Measurements from ENCODE around the gene USP9X. TPM values are rescaled to one million over a fixed set of nuclear protein-coding genes. Genes with fewer than 3 reads are reported as not detected.

The USP9X gene
- total and polyA plus RNA-seq, 2 experiments from 2014 or later = 23.8 to 114 TPM

- H3K4me3 ChIP-seq = no peak overlapping the region
- H4K20me1 ChIP-seq (ENCODE audit: insufficient read depth, poor library complexity, severe bottlenecking) = no peaks in the 10 kb centered on the region
- no peaks in the 10 kb centered on the region for H3K36me3 ChIP-seq (replicated peaks; ENCODE audit: insufficient read depth, low read depth)
- H3K4me2 ChIP-seq = no peak overlapping the region
- no peaks in the 10 kb centered on the region for H3K79me2 ChIP-seq
- no peaks in the 10 kb centered on the region for H3K4me1 ChIP-seq (ENCODE audit: insufficient read depth)
- H3K27ac ChIP-seq = no peak overlapping the region
- no peak for DNase-seq (ENCODE audit: low spot score)
- no peaks in the 10 kb centered on the region for H3K27me3 ChIP-seq
- H3K9me3 ChIP-seq (ENCODE audit: low read depth) = no peaks in the 10 kb centered on the region
- TF ChIP-seq EZH2 (IDR thresholded peaks at IDR 0.05; ENCODE audit: borderline replicate concordance) = no peak
- TF ChIP-seq, protein P1, sequence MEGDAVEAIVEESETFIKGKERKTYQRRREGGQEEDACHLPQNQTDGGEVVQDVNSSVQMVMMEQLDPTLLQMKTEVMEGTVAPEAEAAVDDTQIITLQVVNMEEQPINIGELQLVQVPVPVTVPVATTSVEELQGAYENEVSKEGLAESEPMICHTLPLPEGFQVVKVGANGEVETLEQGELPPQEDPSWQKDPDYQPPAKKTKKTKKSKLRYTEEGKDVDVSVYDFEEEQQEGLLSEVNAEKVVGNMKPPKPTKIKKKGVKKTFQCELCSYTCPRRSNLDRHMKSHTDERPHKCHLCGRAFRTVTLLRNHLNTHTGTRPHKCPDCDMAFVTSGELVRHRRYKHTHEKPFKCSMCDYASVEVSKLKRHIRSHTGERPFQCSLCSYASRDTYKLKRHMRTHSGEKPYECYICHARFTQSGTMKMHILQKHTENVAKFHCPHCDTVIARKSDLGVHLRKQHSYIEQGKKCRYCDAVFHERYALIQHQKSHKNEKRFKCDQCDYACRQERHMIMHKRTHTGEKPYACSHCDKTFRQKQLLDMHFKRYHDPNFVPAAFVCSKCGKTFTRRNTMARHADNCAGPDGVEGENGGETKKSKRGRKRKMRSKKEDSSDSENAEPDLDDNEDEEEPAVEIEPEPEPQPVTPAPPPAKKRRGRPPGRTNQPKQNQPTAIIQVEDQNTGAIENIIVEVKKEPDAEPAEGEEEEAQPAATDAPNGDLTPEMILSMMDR (IDR thresholded peaks at IDR 0.05; ENCODE audit: poor library complexity) = no peak
- no peak for TF ChIP-seq EZH2phosphoT487 (IDR thresholded peaks at IDR 0.05; ENCODE audit: low read depth, severe bottlenecking, unreplicated experiment)
- H2AFZ ChIP-seq = no peak overlapping the region
- H3K9me2 ChIP-seq (replicated peaks; ENCODE audit: insufficient read depth) = no peaks in the 10 kb centered on the region
- 93% methylated on average over 10 of the region's 10 CpGs for WGBS (ENCODE audit: low lambda C conversion rate, missing lambda C conversion rate)
Measured at GRCh38 chrX:41250867-41251266, 165.6 kb downstream of the USP9X start.

DNA sequence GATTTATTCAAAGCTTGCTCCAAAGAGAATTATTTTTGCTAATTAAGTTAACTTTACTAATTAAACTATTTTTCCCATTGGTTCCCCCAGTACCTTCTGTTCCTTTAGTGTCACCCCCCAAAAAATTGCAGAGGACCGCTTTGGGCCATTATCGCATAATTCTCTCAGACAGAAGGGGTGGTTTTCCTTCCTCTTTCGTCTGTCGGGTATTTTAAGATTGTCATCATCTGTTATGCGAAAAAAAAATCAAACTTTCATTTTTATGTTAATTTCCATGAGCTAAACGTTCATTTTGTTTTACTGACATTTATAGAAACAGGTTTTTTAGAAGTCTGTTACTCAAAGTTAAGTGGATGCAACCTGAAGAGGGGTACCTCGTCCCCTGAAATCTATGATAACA, 172.6 kb downstream of the USP9X start:
- Histone ChIP-seq H3K4me2 (no peak overlapping the region), H3K27me3 (no peaks in the 10 kb centered on the region), H3K9me3 (ENCODE audit: low read depth) (no peaks in the 10 kb centered on the region), H3K4me1 (ENCODE audit: insufficient read depth) (no peaks in the 10 kb centered on the region), H4K20me1 (ENCODE audit: insufficient read depth, poor library complexity, severe bottlenecking) (no peaks in the 10 kb centered on the region), H3K9me2 (replicated peaks; ENCODE audit: insufficient read depth) (no peaks in the 10 kb centered on the region), H2AFZ (no peak overlapping the region), H3K27ac (no peak overlapping the region), H3K36me3 (replicated peaks; ENCODE audit: insufficient read depth, low read depth) (no peaks in the 10 kb centered on the region), H3K79me2 (no peaks in the 10 kb centered on the region), H3K4me3 (no peak overlapping the region)
- TF ChIP-seq, protein P1 (IDR thresholded peaks at IDR 0.05; ENCODE audit: poor library complexity) = no peak
- TF ChIP-seq EZH2phosphoT487 (IDR thresholded peaks at IDR 0.05; ENCODE audit: low read depth, severe bottlenecking, unreplicated experiment) = no peak
- TF ChIP-seq EZH2 (IDR thresholded peaks at IDR 0.05; ENCODE audit: borderline replicate concordance) = no peak
- DNase-seq (ENCODE audit: low spot score) = no peak
- 83% methylated on average over 7 of the region's 7 CpGs for WGBS (ENCODE audit: low lambda C conversion rate, missing lambda C conversion rate)

DNA sequence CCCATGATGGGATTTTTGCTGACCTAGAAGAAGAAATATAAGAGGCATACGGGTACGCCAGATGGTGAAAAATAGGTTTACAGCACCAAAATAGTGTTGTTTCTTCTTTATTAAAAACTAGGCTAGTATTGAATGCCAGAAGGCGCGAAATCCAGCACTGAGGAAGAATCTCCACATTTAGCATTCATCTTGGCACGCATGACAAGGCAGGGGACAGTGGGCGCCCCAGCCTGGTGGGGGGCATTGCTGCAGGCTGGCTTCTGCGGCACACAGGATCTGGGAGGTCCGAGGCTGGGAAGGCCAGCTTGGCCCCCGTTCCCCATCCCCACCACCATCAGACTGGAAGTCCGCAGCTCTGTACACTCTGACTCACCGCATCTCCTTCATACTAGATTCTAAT, 173.0 kb downstream of the USP9X start:
- H3K9me2 ChIP-seq (replicated peaks; ENCODE audit: insufficient read depth) = no peaks in the 10 kb centered on the region
- no peaks in the 10 kb centered on the region for H3K27me3 ChIP-seq
- DNase-seq (ENCODE audit: low spot score) = no peak
- H2AFZ ChIP-seq = no peak overlapping the region
- 96% methylated on average over 11 of the region's 11 CpGs for WGBS (ENCODE audit: low lambda C conversion rate, missing lambda C conversion rate)
- no peaks in the 10 kb centered on the region for H3K4me1 ChIP-seq (ENCODE audit: insufficient read depth)
- no peaks in the 10 kb centered on the region for H3K9me3 ChIP-seq (ENCODE audit: low read depth)
- H3K36me3 ChIP-seq (replicated peaks; ENCODE audit: insufficient read depth, low read depth) = no peaks in the 10 kb centered on the region
- H3K4me2 ChIP-seq = no peak overlapping the region
- H3K4me3 ChIP-seq = no peak overlapping the region
- no peak overlapping the region for H3K27ac ChIP-seq
- no peaks in the 10 kb centered on the region for H3K79me2 ChIP-seq
- H4K20me1 ChIP-seq (ENCODE audit: insufficient read depth, poor library complexity, severe bottlenecking) = no peaks in the 10 kb centered on the region
- TF ChIP-seq EZH2 (IDR thresholded peaks at IDR 0.05; ENCODE audit: borderline replicate concordance) (no peak), EZH2phosphoT487 (IDR thresholded peaks at IDR 0.05; ENCODE audit: low read depth, severe bottlenecking, unreplicated experiment) (no peak)
- TF ChIP-seq, protein P1 (IDR thresholded peaks at IDR 0.05; ENCODE audit: poor library complexity) = no peak

- Histone ChIP-seq H3K4me2 (no peak overlapping the region), H3K9me3 (ENCODE audit: low read depth) (no peaks in the 10 kb centered on the region), H3K79me2 (no peaks in the 10 kb centered on the region), H3K9me2 (replicated peaks; ENCODE audit: insufficient read depth) (no peaks in the 10 kb centered on the region), H3K27ac (no peak overlapping the region), H4K20me1 (ENCODE audit: insufficient read depth, poor library complexity, severe bottlenecking) (no peaks in the 10 kb centered on the region), H3K27me3 (no peaks in the 10 kb centered on the region), H3K36me3 (replicated peaks; ENCODE audit: insufficient read depth, low read depth) (no peaks in the 10 kb centered on the region), H3K4me3 (no peak overlapping the region), H2AFZ (no peak overlapping the region), H3K4me1 (ENCODE audit: insufficient read depth) (no peaks in the 10 kb centered on the region)
- 90% methylated on average over 14 of the region's 14 CpGs for WGBS (ENCODE audit: low lambda C conversion rate, missing lambda C conversion rate)
- no peak for DNase-seq (ENCODE audit: low spot score)
- TF ChIP-seq EZH2 (IDR thresholded peaks at IDR 0.05; ENCODE audit: borderline replicate concordance) (no peak), EZH2phosphoT487 (IDR thresholded peaks at IDR 0.05; ENCODE audit: low read depth, severe bottlenecking, unreplicated experiment) (no peak)
- TF ChIP-seq, protein P1 (IDR thresholded peaks at IDR 0.05; ENCODE audit: poor library complexity) = no peak
Measured at GRCh38 chrX:41258871-41259270, 173.6 kb downstream of the USP9X start.
